T-helper 22 cell (primary cell): Measurements from ENCODE around the gene FNTB.
"Not testable (repeated sequence)": the region's sequence is repeated elsewhere in the genome, so short reads cannot be mapped to it uniquely, and the experiment has no call there.

Source experiments
- DNase-seq: peaks from one replicate; pipeline ENCODE4 v3.0.0-alpha.2; 2020; ENCODE audit warnings: low read depth

Gene FNTB

GRCh38 chr14:65087835-65088234, 101.1 kb downstream of the FNTB start:
- not testable (repeated sequence) for DNase-seq

GRCh38 chr14:65092349-65092748, 105.7 kb downstream of the FNTB start:
- DNase-seq, result no peak

- no peak for DNase-seq
Observed at GRCh38 chr14:65095633-65096205, 109.0 kb downstream of the FNTB start.

GRCh38 chr14:65096323-65097089, 109.8 kb downstream of the FNTB start:
- no peak for DNase-seq

- DNase-seq, result no peak
Observed at GRCh38 chr14:65098586-65098985, 111.9 kb downstream of the FNTB start.

- DNase-seq, result no peak
Observed at GRCh38 chr14:65100922-65101541, 114.3 kb downstream of the FNTB start.

GRCh38 chr14:65101631-65102440, 115.1 kb downstream of the FNTB start:
- DNase-seq, result peak; percentile 48

- peak; percentile 99 for DNase-seq
Observed at GRCh38 chr14:65102441-65103149, 115.9 kb downstream of the FNTB start, which contains the start of gene MAX. MAX (minus strand) TSS chr14:65102517; CDS start chr14:65102339, 178 bp downstream.

GRCh38 chr14:65103150-65103760, 116.6 kb downstream of the FNTB start:
- no peak for DNase-seq

- DNase-seq, result no peak
Observed at GRCh38 chr14:65104791-65105190, 118.1 kb downstream of the FNTB start.

- DNase-seq, result no peak
Observed at GRCh38 chr14:65106316-65106715, 119.6 kb downstream of the FNTB start.

GRCh38 chr14:65106736-65107135, 120.0 kb downstream of the FNTB start:
- no peak for DNase-seq

GRCh38 chr14:65107200-65107599, 120.5 kb downstream of the FNTB start:
- DNase-seq, result no peak

- no peak for DNase-seq
Observed at GRCh38 chr14:65109357-65109756, 122.7 kb downstream of the FNTB start.

- no peak for DNase-seq
Observed at GRCh38 chr14:65110525-65110924, 123.8 kb downstream of the FNTB start.
